HCT116 (cell line): ENCODE measurements around the gene ATP6V0A1.

ENCODE experiments used
- CEBPB ChIP-seq: IDR thresholded peaks from 2 replicates; pipeline ENCODE4 v1.6.1; 2012; ENCODE audit warnings: low read depth
- CTCF ChIP-seq, 3 experiments: fragments of 200-600 bp in 1 of 3; sonication (generic) in 1 of 3; IDR thresholded peaks in 2 of 3; conservative IDR thresholded peaks in 1 of 3; 2 replicates each; pipeline ENCODE4 v1.5.1; 2012 to 2017; ENCODE audit warnings: low read depth in 2 of 3, low read length in 2 of 3, antibody characterized with exemption in 1 of 3, borderline replicate concordance in 1 of 3, control low read depth in 1 of 3, mild to moderate bottlenecking in 1 of 3, mixed read lengths in 1 of 3, mixed run types in 1 of 3, moderate library complexity in 1 of 3; ENCODE audit not compliant: insufficient read depth in 1 of 3
- EZH2 ChIP-seq: fragments of 200-600 bp; sonication (generic); IDR thresholded peaks from 2 replicates; pipeline ENCODE4 v1.6.1; 2017; ENCODE audit warnings: antibody characterized with exemption, mixed run types
- EZH2phosphoT487 ChIP-seq: fragments of 200-600 bp; IDR thresholded peaks from 2 replicates; pipeline ENCODE4 v1.6.1; 2018; ENCODE audit warnings: antibody characterized with exemption, borderline replicate concordance
- MAX ChIP-seq: IDR thresholded peaks from 2 replicates; pipeline ENCODE4 v1.6.1; 2012
- POLR2A ChIP-seq: IDR thresholded peaks from 2 replicates; pipeline ENCODE4 v1.7.0; 2011; ENCODE audit warnings: borderline replicate concordance; ENCODE audit not compliant: insufficient read depth, insufficient read length; ENCODE audit errors: extremely low read depth
- REST ChIP-seq: IDR thresholded peaks from 2 replicates; pipeline ENCODE4 v1.6.1; 2012; ENCODE audit warnings: low read depth
- ZBTB33 ChIP-seq: IDR thresholded peaks from 2 replicates; pipeline ENCODE4 v1.6.1; 2011; ENCODE audit warnings: mild to moderate bottlenecking, low read length, moderate library complexity; ENCODE audit not compliant: insufficient replicate concordance; ENCODE audit errors: extremely low read depth

GRCh38 chr17:42547698-42548069 lies 89.0 kb downstream of the ATP6V0A1 start:
- TF ChIP-seq ZBTB33: no peak
- TF ChIP-seq CTCF (IDR thresholded peaks at IDR 0.05 in 2 of 3, conservative IDR thresholded peaks at IDR 0.05 in 1 of 3; ENCODE audit: borderline replicate concordance in 1 of 3, insufficient read depth in 1 of 3, low read depth in 2 of 3, low read length in 2 of 3): no peak
- TF ChIP-seq POLR2A: no peak
- no peak for TF ChIP-seq EZH2
- TF ChIP-seq MAX: no peak
- TF ChIP-seq REST: no peak
- TF ChIP-seq CEBPB: no peak
- TF ChIP-seq EZH2phosphoT487: no peak
